Fibroblast of skin of back (primary cell): ENCODE data around the gene GFOD2.

Experiments used
- DNase-seq: peaks from one replicate; pipeline ENCODE4 v3.0.0-alpha.2; 2013

The GFOD2 gene

DNA sequence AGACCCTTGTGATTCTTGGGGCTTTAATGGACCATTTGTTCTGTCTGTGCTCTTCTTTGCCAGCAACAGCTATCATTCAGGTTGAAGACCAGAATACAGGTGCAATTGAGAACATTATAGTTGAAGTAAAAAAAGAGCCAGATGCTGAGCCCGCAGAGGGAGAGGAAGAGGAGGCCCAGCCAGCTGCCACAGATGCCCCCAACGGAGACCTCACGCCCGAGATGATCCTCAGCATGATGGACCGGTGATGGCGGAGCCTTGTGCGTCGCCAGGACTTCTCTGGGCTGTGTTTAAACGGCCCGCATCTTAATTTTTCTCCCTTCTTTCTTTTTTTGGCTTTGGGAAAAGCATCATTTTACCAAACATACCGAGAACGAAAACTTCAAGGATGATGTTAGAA is 81.5 kb downstream of the GFOD2 start:
- DNase-seq: no peak

DNA sequence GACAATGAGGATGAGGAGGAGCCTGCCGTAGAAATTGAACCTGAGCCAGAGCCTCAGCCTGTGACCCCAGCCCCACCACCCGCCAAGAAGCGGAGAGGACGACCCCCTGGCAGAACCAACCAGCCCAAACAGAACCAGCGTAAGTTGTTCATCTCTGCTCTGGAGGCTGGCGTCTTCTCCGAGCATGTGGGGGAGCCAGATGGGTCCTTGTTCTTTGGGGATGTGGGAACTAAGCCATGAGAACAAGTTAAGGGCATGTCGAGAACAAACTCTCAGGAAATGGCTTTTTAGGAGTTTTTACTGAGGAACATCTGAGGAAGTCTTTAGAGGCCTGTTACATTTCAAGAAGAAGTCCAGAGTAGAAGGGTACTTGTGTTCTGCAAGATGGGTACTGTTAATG is 82.4 kb downstream of the GFOD2 start:
- DNase-seq: no peak

DNA sequence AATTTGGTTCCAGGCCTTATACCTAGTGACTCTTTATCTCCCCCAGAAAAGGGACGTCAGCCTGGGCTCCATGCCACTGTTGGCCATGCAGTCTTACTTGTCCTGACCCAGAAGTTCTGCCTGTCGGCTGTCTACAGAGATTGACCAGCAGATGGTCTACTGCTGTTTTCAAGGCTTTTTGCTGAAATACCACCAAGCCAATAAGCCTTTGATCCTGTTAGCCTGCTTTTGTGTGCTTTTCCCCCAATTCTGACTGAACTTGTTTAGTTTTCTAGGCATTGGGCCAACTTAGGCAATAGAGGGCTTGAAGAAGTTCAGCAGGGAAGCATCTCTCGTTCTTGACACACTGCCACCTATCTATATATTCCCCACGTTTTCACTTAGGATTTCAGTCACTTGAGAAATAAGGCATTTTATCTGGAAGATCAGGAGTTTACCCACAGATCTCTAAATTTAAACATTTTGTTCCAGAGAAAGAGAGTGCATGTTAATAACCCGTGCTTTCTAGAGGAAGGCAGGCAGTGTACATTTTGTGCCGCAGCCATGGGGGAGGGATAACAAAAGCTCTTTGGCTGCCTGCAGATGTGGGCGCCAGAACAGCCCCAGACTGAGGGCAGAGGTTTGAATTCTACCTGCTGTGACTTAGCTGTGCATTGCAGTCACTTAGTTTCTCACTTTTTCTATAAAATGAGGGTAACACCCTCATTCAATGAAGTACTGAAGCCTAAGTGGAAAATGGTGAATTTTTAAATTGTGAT is 86.5 kb downstream of the GFOD2 start:
- DNase-seq: no peak

DNA sequence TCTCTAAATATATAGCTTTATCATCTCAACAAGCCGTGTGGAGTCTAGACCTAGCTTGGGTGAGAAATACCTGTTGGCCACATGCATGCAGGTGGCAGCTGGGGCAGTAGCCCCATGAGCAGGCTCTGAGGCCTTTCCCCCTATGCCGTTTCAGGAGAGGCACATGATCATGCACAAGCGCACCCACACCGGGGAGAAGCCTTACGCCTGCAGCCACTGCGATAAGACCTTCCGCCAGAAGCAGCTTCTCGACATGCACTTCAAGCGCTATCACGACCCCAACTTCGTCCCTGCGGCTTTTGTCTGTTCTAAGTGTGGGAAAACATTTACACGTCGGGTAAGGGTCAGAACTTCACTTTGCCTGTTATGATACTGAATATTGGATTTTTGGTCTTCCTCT is 90.9 kb downstream of the GFOD2 start:
- no peak for DNase-seq
